ENCODE measurements around the gene HOXB9.

DNA sequence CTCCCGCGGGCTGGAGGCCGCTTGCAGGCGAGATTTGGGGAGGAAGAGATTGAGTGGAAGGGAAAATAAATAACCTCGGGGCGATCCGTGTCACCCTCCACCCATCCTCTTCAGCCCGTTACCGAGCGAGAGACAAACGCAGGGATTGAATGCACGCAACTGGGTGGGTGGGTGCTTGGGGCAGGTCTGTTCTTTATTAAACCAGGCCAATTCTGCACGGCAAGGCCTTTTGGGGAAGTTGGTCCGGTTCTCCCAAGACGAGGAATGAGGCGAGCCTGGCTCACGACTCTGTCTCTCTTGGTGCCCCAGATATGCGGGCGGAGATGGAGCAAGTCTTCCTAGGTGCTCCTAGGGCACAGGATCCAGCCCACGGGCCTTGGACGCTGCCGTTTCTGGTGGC is 14.9 kb downstream of the HOXB9 start:
- TF ChIP-seq POLR2AphosphoS5 (IDR thresholded peaks at IDR 0.05; ENCODE audit: low read depth, low read length) (no peak), REST (IDR thresholded peaks at IDR 0.05; ENCODE audit: insufficient read depth in 1 of 2, low read depth in 2 of 2, low read length in 1 of 2) (no peak), CTCF (IDR thresholded peaks at IDR 0.05) (no peak), SIN3A (IDR thresholded peaks at IDR 0.05; ENCODE audit: borderline replicate concordance, insufficient read depth, low read depth, low read length) (peak; percentile 55; the same call in 1 of the 2 replicates)

All from Panc1 (cell line).